GM23338 (cell line): ENCODE results near the gene GBP7. TPM values are rescaled to one million over a fixed set of nuclear protein-coding genes. Genes with fewer than 3 reads are reported as not detected.
A peak's percentile ranks its signal among the peaks of the same experiment; 100 is the strongest.

Experiments used
- ATAC-seq: fragments of 200-7000 bp; cut with Tn5 transposase; 3 replicates; pipeline ENCODE4 v1.9.1; 2020
- DNase-seq: peaks from one replicate; pipeline ENCODE4 v3.0.0-alpha.2; 2015; ENCODE audit warnings: low spot score
- H2AFZ ChIP-seq: fragments of 200-600 bp; sonication (generic); 2 replicates; pipeline ENCODE4 v1.8.0; 2016; ENCODE audit warnings: antibody characterized with exemption, mild to moderate bottlenecking, moderate library complexity
- H3F3A ChIP-seq: fragments of 200-600 bp; sonication (generic); replicated peaks from 2 replicates; pipeline ENCODE4 v1.8.0; 2017; ENCODE audit warnings: antibody characterized with exemption, mixed run types, low read depth
- H3K27ac ChIP-seq: fragments of 200-600 bp; sonication (generic); 2 replicates; pipeline ENCODE4 v1.6.1; 2016; ENCODE audit warnings: low read depth
- H3K27me3 ChIP-seq: fragments of 200-600 bp; sonication (generic); 2 replicates; pipeline ENCODE4 v1.8.0; 2016; ENCODE audit warnings: mild to moderate bottlenecking, mixed run types, moderate library complexity; ENCODE audit not compliant: insufficient read depth
- H3K36me3 ChIP-seq: fragments of 200-600 bp; sonication (generic); 2 replicates; pipeline ENCODE4 v1.8.0; 2016; ENCODE audit warnings: mild to moderate bottlenecking; ENCODE audit not compliant: insufficient read depth
- H3K4me1 ChIP-seq: fragments of 200-600 bp; sonication (generic); 2 replicates; pipeline ENCODE4 v1.8.0; 2016; ENCODE audit warnings: mild to moderate bottlenecking, moderate library complexity; ENCODE audit not compliant: insufficient read depth
- H3K4me2 ChIP-seq: fragments of 200-600 bp; sonication (generic); 2 replicates; pipeline ENCODE4 v1.7.1; 2017; ENCODE audit warnings: mixed run types
- H3K4me3 ChIP-seq: fragments of 200-600 bp; sonication (generic); 2 replicates; pipeline ENCODE4 v1.6.1; 2016; ENCODE audit warnings: mixed run types
- H3K79me2 ChIP-seq: fragments of 200-600 bp; sonication (generic); replicated peaks from 2 replicates; pipeline ENCODE4 v1.8.0; 2017; ENCODE audit warnings: mild to moderate bottlenecking; ENCODE audit not compliant: insufficient read depth
- H3K9me2 ChIP-seq: fragments of 200-600 bp; sonication (generic); 2 replicates; pipeline ENCODE4 v1.8.0; 2017; ENCODE audit not compliant: insufficient read depth
- H4K20me1 ChIP-seq: fragments of 200-600 bp; sonication (generic); replicated peaks from 2 replicates; pipeline ENCODE4 v1.8.0; 2017; ENCODE audit warnings: mild to moderate bottlenecking; ENCODE audit not compliant: insufficient read depth
- H3K27ac Mint-ChIP-seq: 2 replicates; pipeline ENCODE4 v1.8.0; 2020; ENCODE audit warnings: inconsistent platforms, mild to moderate bottlenecking, moderate library complexity, mixed read lengths
- H3K27me3 Mint-ChIP-seq: 3 replicates; pipeline ENCODE4 v1.8.0; 2022; ENCODE audit warnings: low read depth, mild to moderate bottlenecking, moderate library complexity, mixed read lengths, inconsistent platforms; ENCODE audit not compliant: insufficient read depth, poor library complexity
- H3K36me3 Mint-ChIP-seq: 3 replicates; pipeline ENCODE4 v1.8.0; 2021; ENCODE audit warnings: low read depth, mild to moderate bottlenecking, inconsistent platforms, moderate library complexity, mixed read lengths
- H3K4me1 Mint-ChIP-seq: 3 replicates; pipeline ENCODE4 v1.8.0; 2020; ENCODE audit warnings: mild to moderate bottlenecking, inconsistent platforms, mixed read lengths
- H3K4me3 Mint-ChIP-seq: 3 replicates; pipeline ENCODE4 v1.8.0; 2021; ENCODE audit warnings: moderate library complexity, mild to moderate bottlenecking, inconsistent platforms, mixed read lengths
- H3K9me3 Mint-ChIP-seq: 3 replicates; pipeline ENCODE4 v1.8.0; 2020; ENCODE audit warnings: moderate library complexity, mild to moderate bottlenecking, inconsistent platforms, mixed read lengths
- CREB1 ChIP-seq: fragments of 250-450 bp; sonication (Bioruptor Pico); IDR thresholded peaks from 2 replicates; pipeline ENCODE4 v1.5.0; 2020; ENCODE audit warnings: low read depth, mild to moderate bottlenecking, moderate library complexity
- EZH2 ChIP-seq: fragments of 200-600 bp; sonication (generic); IDR thresholded peaks from one replicate; pipeline ENCODE4 v1.8.0; 2017; ENCODE audit warnings: antibody characterized with exemption, mild to moderate bottlenecking, low read depth; ENCODE audit not compliant: unreplicated experiment
- EZH2phosphoT487 ChIP-seq: fragments of 200-600 bp; sonication (generic); IDR thresholded peaks from one replicate; pipeline ENCODE4 v1.8.1; 2018; ENCODE audit warnings: antibody characterized with exemption; ENCODE audit not compliant: unreplicated experiment
- JUNB ChIP-seq: IDR thresholded peaks from one replicate; pipeline ENCODE4 v1.6.1; 2016; ENCODE audit warnings: antibody characterized with exemption; ENCODE audit not compliant: unreplicated experiment
- NANOG ChIP-seq: IDR thresholded peaks from 2 replicates; pipeline ENCODE4 v1.6.1; 2016; ENCODE audit warnings: antibody characterized with exemption, borderline replicate concordance
- POLR2AphosphoS5 ChIP-seq: IDR thresholded peaks from 2 replicates; pipeline ENCODE4 v1.6.1; 2016; ENCODE audit warnings: antibody characterized with exemption, low read depth
- STAT1 ChIP-seq: IDR thresholded peaks from one replicate; pipeline ENCODE4 v1.6.1; 2016; ENCODE audit warnings: antibody characterized with exemption; ENCODE audit not compliant: unreplicated experiment
- ZNF114 ChIP-seq: fragments of 250-450 bp; sonication (Bioruptor Pico); IDR thresholded peaks from 2 replicates; pipeline ENCODE4 v1.5.0; 2020; ENCODE audit warnings: mild to moderate bottlenecking, moderate library complexity
- ZNF331 ChIP-seq: fragments of 250-450 bp; sonication (Bioruptor Pico); IDR thresholded peaks from 2 replicates; pipeline ENCODE4 v1.5.0; 2020; ENCODE audit warnings: low read depth, mild to moderate bottlenecking, moderate library complexity
- polyA plus RNA-seq: library from polyadenylated mRNA; unstranded; fragments of >200 nt; fragmentation: Nextera tagmentation; extraction: Ambion mirVana; gene quantifications from 2 replicates; pipeline ENCODE4 v1.2.1, GENCODE V29; 2016
- total RNA-seq: library from RNA; depleted of rRNA; stranded (reverse); fragments of >200 nt; shearing (Covaris generic); gene quantifications from 2 replicates; pipeline ENCODE4 v1.2.3, GENCODE V29; 2014
- TF ChIP-seq, protein P1 (sequence below): IDR thresholded peaks from 2 replicates; pipeline ENCODE4 v1.6.1; 2016; ENCODE audit warnings: antibody characterized with exemption
- TF ChIP-seq, protein P2 (sequence below), 2 experiments: fragments of 200-600 bp in 1 of 2; sonication (generic) in 1 of 2; conservative IDR thresholded peaks; 2 replicates each; pipeline versions ENCODE4 v1.5.1 to v1.6.1; 2016 to 2017; ENCODE audit warnings: antibody characterized with exemption in 2 of 2, low read depth in 2 of 2, mild to moderate bottlenecking in 2 of 2, moderate library complexity in 1 of 2
- TF ChIP-seq, protein P3 (sequence below): fragments of 250-450 bp; sonication (Bioruptor Pico); IDR thresholded peaks from 2 replicates; pipeline ENCODE4 v1.5.0; 2020; ENCODE audit warnings: mild to moderate bottlenecking, moderate library complexity
- TF ChIP-seq, protein P4 (sequence below): IDR thresholded peaks from one replicate; pipeline ENCODE4 v1.6.1; 2018; ENCODE audit warnings: antibody characterized with exemption; ENCODE audit not compliant: unreplicated experiment

The GBP7 gene
- total and polyA plus RNA-seq, 2 experiments from 2014 or later = not detected

DNA sequence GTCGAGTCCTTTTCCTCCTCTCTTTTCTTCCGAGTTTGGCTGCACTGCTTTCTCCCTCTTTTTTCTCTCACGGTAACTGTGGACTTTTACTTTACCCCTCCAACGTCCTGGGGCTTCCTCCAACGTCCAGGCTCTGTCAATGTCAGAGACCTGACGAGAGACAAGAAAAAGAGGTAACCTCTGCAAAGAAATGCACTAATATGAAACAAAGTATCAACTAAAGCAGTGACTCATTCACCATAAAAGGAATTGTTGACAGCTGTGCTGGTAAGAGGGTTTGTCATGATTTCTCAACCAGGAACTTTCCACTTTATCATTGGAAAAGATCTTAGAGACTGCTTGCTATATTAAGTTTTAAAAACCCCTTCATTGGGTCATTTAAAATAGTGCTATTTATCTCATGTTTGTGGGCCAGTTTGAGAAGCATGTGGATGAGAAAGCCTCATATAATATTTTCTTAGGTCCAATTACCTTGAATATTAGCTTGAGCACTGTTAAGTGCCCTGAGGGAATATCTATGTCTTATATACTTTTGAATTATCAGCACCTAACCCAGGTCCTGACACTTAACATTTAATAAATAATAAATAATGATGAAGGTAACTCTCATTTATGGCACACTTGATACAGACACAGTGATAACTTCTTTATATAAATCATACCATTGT lies 49.8 kb downstream of the GBP7 start, which contains the start of gene GBP2:
Gene GBP2, minus strand, starts transcription at position 202 of the 668 bp plus-strand sequence. CDS start 4,148 bp downstream, outside the sequence.
- no peak within 1 kb of the TSS for H3K27ac Mint-ChIP-seq
- H3K4me1 ChIP-seq = no peaks in the 10 kb centered on the region
- no peak within 1 kb of the TSS for H3K4me3 ChIP-seq
- no peaks in the 10 kb centered on the region for H3K27me3 Mint-ChIP-seq
- no peaks in the 10 kb centered on the region; the same call in 2 of the 3 replicates for H3K4me1 Mint-ChIP-seq
- no peaks in the 10 kb centered on the region for H3K36me3 ChIP-seq
- H2AFZ ChIP-seq = peak within 1 kb of the TSS; percentile 60
- no peak for DNase-seq
- TF ChIP-seq, protein P1, sequence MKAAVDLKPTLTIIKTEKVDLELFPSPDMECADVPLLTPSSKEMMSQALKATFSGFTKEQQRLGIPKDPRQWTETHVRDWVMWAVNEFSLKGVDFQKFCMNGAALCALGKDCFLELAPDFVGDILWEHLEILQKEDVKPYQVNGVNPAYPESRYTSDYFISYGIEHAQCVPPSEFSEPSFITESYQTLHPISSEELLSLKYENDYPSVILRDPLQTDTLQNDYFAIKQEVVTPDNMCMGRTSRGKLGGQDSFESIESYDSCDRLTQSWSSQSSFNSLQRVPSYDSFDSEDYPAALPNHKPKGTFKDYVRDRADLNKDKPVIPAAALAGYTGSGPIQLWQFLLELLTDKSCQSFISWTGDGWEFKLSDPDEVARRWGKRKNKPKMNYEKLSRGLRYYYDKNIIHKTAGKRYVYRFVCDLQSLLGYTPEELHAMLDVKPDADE = no peak
- TF ChIP-seq CREB1 (no peak), JUNB (no peak), EZH2 (no peak), STAT1 (no peak), POLR2AphosphoS5 (no peak), EZH2phosphoT487 (no peak), ZNF331 (CRISPR knock-in tag) (no peak), NANOG (no peak), ZNF114 (CRISPR knock-in tag) (no peak)
- TF ChIP-seq, protein P2, sequence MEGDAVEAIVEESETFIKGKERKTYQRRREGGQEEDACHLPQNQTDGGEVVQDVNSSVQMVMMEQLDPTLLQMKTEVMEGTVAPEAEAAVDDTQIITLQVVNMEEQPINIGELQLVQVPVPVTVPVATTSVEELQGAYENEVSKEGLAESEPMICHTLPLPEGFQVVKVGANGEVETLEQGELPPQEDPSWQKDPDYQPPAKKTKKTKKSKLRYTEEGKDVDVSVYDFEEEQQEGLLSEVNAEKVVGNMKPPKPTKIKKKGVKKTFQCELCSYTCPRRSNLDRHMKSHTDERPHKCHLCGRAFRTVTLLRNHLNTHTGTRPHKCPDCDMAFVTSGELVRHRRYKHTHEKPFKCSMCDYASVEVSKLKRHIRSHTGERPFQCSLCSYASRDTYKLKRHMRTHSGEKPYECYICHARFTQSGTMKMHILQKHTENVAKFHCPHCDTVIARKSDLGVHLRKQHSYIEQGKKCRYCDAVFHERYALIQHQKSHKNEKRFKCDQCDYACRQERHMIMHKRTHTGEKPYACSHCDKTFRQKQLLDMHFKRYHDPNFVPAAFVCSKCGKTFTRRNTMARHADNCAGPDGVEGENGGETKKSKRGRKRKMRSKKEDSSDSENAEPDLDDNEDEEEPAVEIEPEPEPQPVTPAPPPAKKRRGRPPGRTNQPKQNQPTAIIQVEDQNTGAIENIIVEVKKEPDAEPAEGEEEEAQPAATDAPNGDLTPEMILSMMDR (conservative IDR thresholded peaks at IDR 0.05; ENCODE audit: low read depth in 2 of 2) = no peak
- TF ChIP-seq, protein P3, sequence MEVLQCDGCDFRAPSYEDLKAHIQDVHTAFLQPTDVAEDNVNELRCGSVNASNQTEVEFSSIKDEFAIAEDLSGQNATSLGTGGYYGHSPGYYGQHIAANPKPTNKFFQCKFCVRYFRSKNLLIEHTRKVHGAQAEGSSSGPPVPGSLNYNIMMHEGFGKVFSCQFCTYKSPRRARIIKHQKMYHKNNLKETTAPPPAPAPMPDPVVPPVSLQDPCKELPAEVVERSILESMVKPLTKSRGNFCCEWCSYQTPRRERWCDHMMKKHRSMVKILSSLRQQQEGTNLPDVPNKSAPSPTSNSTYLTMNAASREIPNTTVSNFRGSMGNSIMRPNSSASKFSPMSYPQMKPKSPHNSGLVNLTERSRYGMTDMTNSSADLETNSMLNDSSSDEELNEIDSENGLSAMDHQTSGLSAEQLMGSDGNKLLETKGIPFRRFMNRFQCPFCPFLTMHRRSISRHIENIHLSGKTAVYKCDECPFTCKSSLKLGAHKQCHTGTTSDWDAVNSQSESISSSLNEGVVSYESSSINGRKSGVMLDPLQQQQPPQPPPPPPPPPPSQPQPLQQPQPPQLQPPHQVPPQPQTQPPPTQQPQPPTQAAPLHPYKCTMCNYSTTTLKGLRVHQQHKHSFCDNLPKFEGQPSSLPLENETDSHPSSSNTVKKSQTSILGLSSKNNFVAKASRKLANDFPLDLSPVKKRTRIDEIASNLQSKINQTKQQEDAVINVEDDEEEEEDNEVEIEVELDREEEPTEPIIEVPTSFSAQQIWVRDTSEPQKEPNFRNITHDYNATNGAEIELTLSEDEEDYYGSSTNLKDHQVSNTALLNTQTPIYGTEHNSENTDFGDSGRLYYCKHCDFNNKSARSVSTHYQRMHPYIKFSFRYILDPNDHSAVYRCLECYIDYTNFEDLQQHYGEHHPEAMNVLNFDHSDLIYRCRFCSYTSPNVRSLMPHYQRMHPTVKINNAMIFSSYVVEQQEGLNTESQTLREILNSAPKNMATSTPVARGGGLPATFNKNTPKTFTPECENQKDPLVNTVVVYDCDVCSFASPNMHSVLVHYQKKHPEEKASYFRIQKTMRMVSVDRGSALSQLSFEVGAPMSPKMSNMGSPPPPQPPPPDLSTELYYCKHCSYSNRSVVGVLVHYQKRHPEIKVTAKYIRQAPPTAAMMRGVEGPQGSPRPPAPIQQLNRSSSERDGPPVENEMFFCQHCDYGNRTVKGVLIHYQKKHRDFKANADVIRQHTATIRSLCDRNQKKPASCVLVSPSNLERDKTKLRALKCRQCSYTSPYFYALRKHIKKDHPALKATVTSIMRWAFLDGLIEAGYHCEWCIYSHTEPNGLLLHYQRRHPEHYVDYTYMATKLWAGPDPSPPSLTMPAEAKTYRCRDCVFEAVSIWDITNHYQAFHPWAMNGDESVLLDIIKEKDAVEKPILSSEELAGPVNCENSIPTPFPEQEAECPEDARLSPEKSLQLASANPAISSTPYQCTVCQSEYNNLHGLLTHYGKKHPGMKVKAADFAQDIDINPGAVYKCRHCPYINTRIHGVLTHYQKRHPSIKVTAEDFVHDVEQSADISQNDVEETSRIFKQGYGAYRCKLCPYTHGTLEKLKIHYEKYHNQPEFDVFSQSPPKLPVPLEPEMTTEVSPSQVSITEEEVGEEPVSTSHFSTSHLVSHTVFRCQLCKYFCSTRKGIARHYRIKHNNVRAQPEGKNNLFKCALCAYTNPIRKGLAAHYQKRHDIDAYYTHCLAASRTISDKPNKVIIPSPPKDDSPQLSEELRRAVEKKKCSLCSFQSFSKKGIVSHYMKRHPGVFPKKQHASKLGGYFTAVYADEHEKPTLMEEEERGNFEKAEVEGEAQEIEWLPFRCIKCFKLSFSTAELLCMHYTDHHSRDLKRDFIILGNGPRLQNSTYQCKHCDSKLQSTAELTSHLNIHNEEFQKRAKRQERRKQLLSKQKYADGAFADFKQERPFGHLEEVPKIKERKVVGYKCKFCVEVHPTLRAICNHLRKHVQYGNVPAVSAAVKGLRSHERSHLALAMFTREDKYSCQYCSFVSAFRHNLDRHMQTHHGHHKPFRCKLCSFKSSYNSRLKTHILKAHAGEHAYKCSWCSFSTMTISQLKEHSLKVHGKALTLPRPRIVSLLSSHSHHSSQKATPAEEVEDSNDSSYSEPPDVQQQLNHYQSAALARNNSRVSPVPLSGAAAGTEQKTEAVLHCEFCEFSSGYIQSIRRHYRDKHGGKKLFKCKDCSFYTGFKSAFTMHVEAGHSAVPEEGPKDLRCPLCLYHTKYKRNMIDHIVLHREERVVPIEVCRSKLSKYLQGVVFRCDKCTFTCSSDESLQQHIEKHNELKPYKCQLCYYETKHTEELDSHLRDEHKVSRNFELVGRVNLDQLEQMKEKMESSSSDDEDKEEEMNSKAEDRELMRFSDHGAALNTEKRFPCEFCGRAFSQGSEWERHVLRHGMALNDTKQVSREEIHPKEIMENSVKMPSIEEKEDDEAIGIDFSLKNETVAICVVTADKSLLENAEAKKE = no peak
- TF ChIP-seq, protein P4, sequence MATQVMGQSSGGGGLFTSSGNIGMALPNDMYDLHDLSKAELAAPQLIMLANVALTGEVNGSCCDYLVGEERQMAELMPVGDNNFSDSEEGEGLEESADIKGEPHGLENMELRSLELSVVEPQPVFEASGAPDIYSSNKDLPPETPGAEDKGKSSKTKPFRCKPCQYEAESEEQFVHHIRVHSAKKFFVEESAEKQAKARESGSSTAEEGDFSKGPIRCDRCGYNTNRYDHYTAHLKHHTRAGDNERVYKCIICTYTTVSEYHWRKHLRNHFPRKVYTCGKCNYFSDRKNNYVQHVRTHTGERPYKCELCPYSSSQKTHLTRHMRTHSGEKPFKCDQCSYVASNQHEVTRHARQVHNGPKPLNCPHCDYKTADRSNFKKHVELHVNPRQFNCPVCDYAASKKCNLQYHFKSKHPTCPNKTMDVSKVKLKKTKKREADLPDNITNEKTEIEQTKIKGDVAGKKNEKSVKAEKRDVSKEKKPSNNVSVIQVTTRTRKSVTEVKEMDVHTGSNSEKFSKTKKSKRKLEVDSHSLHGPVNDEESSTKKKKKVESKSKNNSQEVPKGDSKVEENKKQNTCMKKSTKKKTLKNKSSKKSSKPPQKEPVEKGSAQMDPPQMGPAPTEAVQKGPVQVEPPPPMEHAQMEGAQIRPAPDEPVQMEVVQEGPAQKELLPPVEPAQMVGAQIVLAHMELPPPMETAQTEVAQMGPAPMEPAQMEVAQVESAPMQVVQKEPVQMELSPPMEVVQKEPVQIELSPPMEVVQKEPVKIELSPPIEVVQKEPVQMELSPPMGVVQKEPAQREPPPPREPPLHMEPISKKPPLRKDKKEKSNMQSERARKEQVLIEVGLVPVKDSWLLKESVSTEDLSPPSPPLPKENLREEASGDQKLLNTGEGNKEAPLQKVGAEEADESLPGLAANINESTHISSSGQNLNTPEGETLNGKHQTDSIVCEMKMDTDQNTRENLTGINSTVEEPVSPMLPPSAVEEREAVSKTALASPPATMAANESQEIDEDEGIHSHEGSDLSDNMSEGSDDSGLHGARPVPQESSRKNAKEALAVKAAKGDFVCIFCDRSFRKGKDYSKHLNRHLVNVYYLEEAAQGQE = no peak
- no peak within 1 kb of the TSS for H3K4me3 Mint-ChIP-seq
- ATAC-seq = no peak
- no peaks in the 10 kb centered on the region for H3F3A ChIP-seq
- no peak within 1 kb of the TSS for H3K4me2 ChIP-seq
- no peaks in the 10 kb centered on the region for H3K9me3 Mint-ChIP-seq
- H4K20me1 ChIP-seq = no peaks in the 10 kb centered on the region
- H3K27ac ChIP-seq = no peak within 1 kb of the TSS
- H3K9me2 ChIP-seq = 0 out of 2 replicates have a peak, but pooled peaks cover 7% of the 10 kb centered on the region
- H3K79me2 ChIP-seq = no peaks in the 10 kb centered on the region
- no peaks in the 10 kb centered on the region for H3K36me3 Mint-ChIP-seq
- no peaks in the 10 kb centered on the region for H3K27me3 ChIP-seq
